Cardiac fibroblast (primary cell): ENCODE results near the gene TECR.
A peak's percentile ranks its signal among the peaks of the same experiment; 100 is the strongest.

Experiments used
- DNase-seq, 2 donors: peaks; one replicate each; pipeline versions ENCODE4 v3.0.0 to v3.0.0-alpha.2; 2010; ENCODE audit warnings: low read depth in 2 of 2
- H3K4me3 ChIP-seq, 2 donors: replicated peaks in 1 of 2; 1 replicate in 1 of 2; 2 replicates in 1 of 2; pipeline ENCODE4 v1.5.1; 2011; ENCODE audit warnings: low read depth in 2 of 2, low read length in 2 of 2, mild to moderate bottlenecking in 2 of 2, moderate library complexity in 1 of 2
- CTCF ChIP-seq: IDR thresholded peaks from one replicate; pipeline ENCODE4 v1.5.1; 2011; ENCODE audit warnings: low read depth, mild to moderate bottlenecking, low read length, inconsistent platforms

TECR gene

GRCh38 chr19:14529254-14530004 is at the start of gene TECR:
TSS of gene TECR (plus strand) at chr19:14529594. CDS start at chr19:14529697, 103 bp downstream.
- DNase-seq: peak; percentile 100
- TF ChIP-seq CTCF: no peak
- H3K4me3 ChIP-seq: peak within 1 kb of the TSS; percentile 92 to 97

- no peak overlapping the region for H3K4me3 ChIP-seq
- DNase-seq: peak in 1 of 2 donors; percentile 41
- peak; percentile 67 for TF ChIP-seq CTCF
These were observed 49.3 kb upstream of the TECR start for GRCh38 chr19:14479975-14480699.

GRCh38 chr19:14480700-14481079 is 48.7 kb upstream of the TECR start:
- H3K4me3 ChIP-seq: no peak overlapping the region
- no peak for DNase-seq
- no peak for TF ChIP-seq CTCF

GRCh38 chr19:14482172-14482941 is 47.0 kb upstream of the TECR start:
- TF ChIP-seq CTCF: no peak
- no peak overlapping the region for H3K4me3 ChIP-seq
- no peak for DNase-seq

GRCh38 chr19:14487370-14488125 is 41.8 kb upstream of the TECR start:
- no peak for DNase-seq
- no peak for TF ChIP-seq CTCF
- no peak overlapping the region for H3K4me3 ChIP-seq

- TF ChIP-seq CTCF: no peak
- no peak for DNase-seq
- no peak overlapping the region for H3K4me3 ChIP-seq
These were observed 36.5 kb upstream of the TECR start for GRCh38 chr19:14492756-14493337.
